HepG2 (cell line): ENCODE data around the gene ARF5. TPM values are rescaled to one million over a fixed set of nuclear protein-coding genes. Genes with fewer than 3 reads are reported as not detected.

ENCODE experiments used
- FOSL2 ChIP-seq: sonication (generic); formaldehyde crosslinking; IDR thresholded peaks from 2 replicates; pipeline ENCODE4 v1.4.0; 2020; ENCODE audit warnings: missing genetic modification reagents
- GATAD1 ChIP-seq: IDR thresholded peaks from 2 replicates; pipeline ENCODE4 v1.6.1; 2016; ENCODE audit warnings: missing genetic modification reagents, missing compliant biosample characterization
- HIVEP1 ChIP-seq: sonication (generic); formaldehyde crosslinking; IDR thresholded peaks from 2 replicates; pipeline ENCODE4 v1.4.0; 2020; ENCODE audit warnings: mild to moderate bottlenecking, missing genetic modification reagents
- HNRNPK ChIP-seq: fragments of 200-400 bp; formaldehyde crosslinking; IDR thresholded peaks from 2 replicates; pipeline ENCODE4 v1.6.1; 2018; ENCODE audit warnings: low read length, low read depth, moderate library complexity, mild to moderate bottlenecking; ENCODE audit not compliant: poor library complexity, severe bottlenecking
- KDM5B ChIP-seq: sonication (generic); formaldehyde crosslinking; IDR thresholded peaks from 2 replicates; pipeline ENCODE4 v1.4.0; 2020; ENCODE audit warnings: missing genetic modification reagents, mild to moderate bottlenecking, borderline replicate concordance
- MIER3 ChIP-seq: IDR thresholded peaks from 2 replicates; pipeline ENCODE4 v1.6.1; 2016; ENCODE audit warnings: missing compliant biosample characterization, borderline replicate concordance
- NFKB2 ChIP-seq: sonication (generic); formaldehyde crosslinking; IDR thresholded peaks from 2 replicates; pipeline ENCODE4 v1.4.0; 2020; ENCODE audit warnings: missing genetic modification reagents, borderline replicate concordance
- NR0B2 ChIP-seq: sonication (generic); formaldehyde crosslinking; IDR thresholded peaks from 2 replicates; pipeline ENCODE4 v1.4.0; 2020; ENCODE audit warnings: mild to moderate bottlenecking, missing genetic modification reagents
- PHF21A ChIP-seq: sonication (generic); formaldehyde crosslinking; IDR thresholded peaks from 2 replicates; pipeline ENCODE4 v1.5.0; 2020; ENCODE audit warnings: mild to moderate bottlenecking, missing genetic modification reagents
- POLR2G ChIP-seq: fragments of 200-400 bp; formaldehyde crosslinking; IDR thresholded peaks from 2 replicates; pipeline ENCODE4 v1.6.1; 2018; ENCODE audit warnings: mild to moderate bottlenecking, low read depth, low read length, moderate library complexity
- RFXANK ChIP-seq: IDR thresholded peaks from 2 replicates; pipeline ENCODE4 v1.6.1; 2016
- SALL1 ChIP-seq: sonication (generic); formaldehyde crosslinking; IDR thresholded peaks from 2 replicates; pipeline ENCODE4 v1.8.0; 2022; ENCODE audit warnings: mild to moderate bottlenecking, missing genetic modification reagents
- THAP9 ChIP-seq: sonication (generic); formaldehyde crosslinking; IDR thresholded peaks from 2 replicates; pipeline ENCODE4; 2020; ENCODE audit warnings: missing genetic modification reagents, mild to moderate bottlenecking, borderline replicate concordance
- ZBTB33 ChIP-seq: sonication (generic); formaldehyde crosslinking; IDR thresholded peaks from 2 replicates; pipeline ENCODE4 v1.4.0; 2020; ENCODE audit warnings: missing genetic modification reagents
- ZFP41 ChIP-seq: sonication (generic); formaldehyde crosslinking; IDR thresholded peaks from 2 replicates; pipeline ENCODE4 v1.4.0; 2020; ENCODE audit warnings: mild to moderate bottlenecking, missing genetic modification reagents, borderline replicate concordance
- ZNF205 ChIP-seq: IDR thresholded peaks from 2 replicates; pipeline ENCODE4 v1.6.1; 2018; ENCODE audit warnings: missing biosample characterization, missing genetic modification reagents
- ZNF558 ChIP-seq: sonication (generic); formaldehyde crosslinking; IDR thresholded peaks from 2 replicates; pipeline ENCODE4 v1.9.0; 2022; ENCODE audit warnings: mild to moderate bottlenecking, missing genetic modification reagents, borderline replicate concordance
- ZNF749 ChIP-seq: sonication (generic); formaldehyde crosslinking; IDR thresholded peaks from 2 replicates; pipeline ENCODE4 v1.8.0; 2022; ENCODE audit warnings: mild to moderate bottlenecking, missing genetic modification reagents, moderate library complexity, borderline replicate concordance
- ZNF788 ChIP-seq: sonication (generic); formaldehyde crosslinking; IDR thresholded peaks from 2 replicates; pipeline ENCODE4 v1.5.0; 2020; ENCODE audit warnings: mild to moderate bottlenecking, missing genetic modification reagents, borderline replicate concordance
- polyA plus RNA-seq, 8 experiments: library from polyadenylated mRNA; depleted of rRNA in 3 of 8; stranded (reverse) in 7 of 8; unstranded in 1 of 8; fragments of >200 nt; fragmentation: Illumina TruSeq in 4 of 8; extraction: Trizol in 4 of 8; gene quantifications; 2 replicates each; pipeline versions ENCODE4 v1.2.1 to v1.2.3, GENCODE V29; 2011 to 2016; ENCODE audit warnings: low read depth in 4 of 8, missing spikeins in 1 of 8, mixed read lengths in 1 of 8; ENCODE audit not compliant: insufficient read depth in 1 of 8
- total RNA-seq, 5 experiments: library from RNA; depleted of rRNA; stranded (reverse); fragments of >200 nt; fragmentation: Illumina TruSeq; extraction: Trizol; gene quantifications; 2 replicates each; pipeline ENCODE4 v1.2.3, GENCODE V29; 2016; ENCODE audit warnings: low read depth in 1 of 5
- TF ChIP-seq, protein P1 (sequence below): sonication (generic); formaldehyde crosslinking; IDR thresholded peaks from 2 replicates; pipeline ENCODE4 v1.4.0; 2020; ENCODE audit warnings: mild to moderate bottlenecking, missing genetic modification reagents
- TF ChIP-seq, protein P2 (sequence below): sonication (generic); formaldehyde crosslinking; IDR thresholded peaks from 2 replicates; pipeline ENCODE4 v1.8.0; 2022; ENCODE audit warnings: low read depth, missing genetic modification reagents

ARF5 gene
- total and polyA plus RNA-seq, 2 of the 13 experiments (the other 11 are each of a cell fraction or from before 2014, with no cell fraction given): 109 to 135 TPM

DNA sequence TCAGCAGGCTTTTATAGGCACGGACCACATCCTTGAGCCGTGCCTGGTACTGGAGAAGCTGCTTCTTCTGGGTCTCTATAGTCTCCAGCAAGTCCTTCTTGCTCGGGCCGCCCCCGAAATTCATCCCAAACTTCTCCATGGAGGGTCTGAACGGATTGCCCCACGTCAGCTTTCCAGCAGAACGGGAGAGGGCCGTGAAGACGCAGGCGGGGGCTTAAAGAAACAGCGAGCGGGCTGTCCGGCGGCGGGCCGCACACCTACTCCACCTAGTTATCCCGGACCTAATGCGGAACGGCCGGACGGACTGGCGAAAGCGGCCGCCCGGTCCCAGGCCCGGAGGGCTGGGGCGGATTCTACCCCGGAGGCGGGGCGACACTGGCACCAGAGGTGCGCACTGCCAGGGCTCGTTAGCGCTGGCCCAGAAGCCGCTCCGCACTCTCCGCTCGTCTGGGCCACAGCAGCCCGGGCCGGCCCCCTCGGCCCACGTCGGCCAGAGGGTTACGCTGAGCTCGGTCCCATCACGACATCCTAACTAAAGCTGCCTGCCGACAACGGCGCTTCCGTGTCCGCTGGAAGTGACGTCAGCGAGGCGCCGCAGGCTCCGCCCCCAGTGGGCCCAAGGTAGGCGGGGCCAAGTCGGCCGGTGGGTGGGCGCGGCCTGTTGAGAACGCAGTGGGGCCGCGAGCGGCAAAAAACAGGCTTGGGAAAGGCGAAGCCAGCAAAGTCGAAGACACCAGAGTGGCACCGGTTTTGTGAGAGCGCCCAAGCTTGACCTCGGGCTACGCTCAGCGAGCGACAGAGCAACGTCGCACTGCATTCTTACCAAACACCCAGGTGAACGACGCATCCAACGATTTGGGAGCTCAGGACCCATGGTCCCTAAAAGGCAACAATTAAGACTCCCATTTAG lies 2.9 kb upstream of the ARF5 start, which contains the start of gene GCC1 (continued):
- TF ChIP-seq ZBTB33 (CRISPR knock-in tag): peak; percentile 38; the same call in 1 of the 2 replicates
- TF ChIP-seq ZFP41 (CRISPR knock-in tag): 0 out of 2 replicates have a peak, but pooled peaks have one; percentile 52
- TF ChIP-seq NFKB2 (CRISPR knock-in tag): peak; percentile 64; the same call in 1 of the 2 replicates
- 0 out of 2 replicates have a peak, but pooled peaks have one; percentile 44 for TF ChIP-seq ZNF749 (CRISPR knock-in tag)
- TF ChIP-seq ZNF205 (CRISPR knock-in tag): no peak
- TF ChIP-seq MIER3: no peak
- no peak for TF ChIP-seq HNRNPK
- TF ChIP-seq, protein P1, sequence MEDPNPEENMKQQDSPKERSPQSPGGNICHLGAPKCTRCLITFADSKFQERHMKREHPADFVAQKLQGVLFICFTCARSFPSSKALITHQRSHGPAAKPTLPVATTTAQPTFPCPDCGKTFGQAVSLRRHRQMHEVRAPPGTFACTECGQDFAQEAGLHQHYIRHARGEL (CRISPR knock-in tag): peak; percentile 57; the same call in 1 of the 2 replicates
- TF ChIP-seq POLR2G: peak; percentile 82
- peak; percentile 94; the same call in 1 of the 2 replicates for TF ChIP-seq KDM5B
- peak; percentile 77; the same call in 1 of the 2 replicates for TF ChIP-seq NR0B2 (CRISPR knock-in tag)
- peak; percentile 19; the same call in 1 of the 2 replicates for TF ChIP-seq FOSL2 (CRISPR knock-in tag)
- peak; percentile 74 for TF ChIP-seq HIVEP1 (CRISPR knock-in tag)
- peak; percentile 80 for TF ChIP-seq ZNF788
- peak; percentile 62; the same call in 1 of the 2 replicates for TF ChIP-seq ZNF558 (CRISPR knock-in tag)
- TF ChIP-seq SALL1 (CRISPR knock-in tag): peak; percentile 75
- TF ChIP-seq, protein P2, sequence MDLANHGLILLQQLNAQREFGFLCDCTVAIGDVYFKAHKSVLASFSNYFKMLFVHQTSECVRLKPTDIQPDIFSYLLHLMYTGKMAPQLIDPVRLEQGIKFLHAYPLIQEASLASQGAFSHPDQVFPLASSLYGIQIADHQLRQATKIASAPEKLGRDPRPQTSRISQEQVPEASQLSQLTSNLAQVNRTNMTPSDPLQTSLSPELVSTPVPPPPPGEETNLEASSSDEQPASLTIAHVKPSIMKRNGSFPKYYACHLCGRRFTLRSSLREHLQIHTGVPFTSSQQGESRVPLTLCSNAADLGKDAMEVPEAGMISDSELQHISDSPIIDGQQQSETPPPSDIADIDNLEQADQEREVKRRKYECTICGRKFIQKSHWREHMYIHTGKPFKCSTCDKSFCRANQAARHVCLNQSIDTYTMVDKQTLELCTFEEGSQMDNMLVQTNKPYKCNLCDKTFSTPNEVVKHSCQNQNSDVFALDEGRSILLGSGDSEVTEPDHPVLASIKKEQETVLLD: no peak
- TF ChIP-seq THAP9 (CRISPR knock-in tag): peak; percentile 66; the same call in 1 of the 2 replicates
- TF ChIP-seq PHF21A (CRISPR knock-in tag): no peak
- no peak for TF ChIP-seq RFXANK
- peak; percentile 94 for TF ChIP-seq GATAD1
